ENCODE data around the gene LRRC40.
A peak's percentile ranks its signal among the peaks of the same experiment; 100 is the strongest.

Gene LRRC40

DNA sequence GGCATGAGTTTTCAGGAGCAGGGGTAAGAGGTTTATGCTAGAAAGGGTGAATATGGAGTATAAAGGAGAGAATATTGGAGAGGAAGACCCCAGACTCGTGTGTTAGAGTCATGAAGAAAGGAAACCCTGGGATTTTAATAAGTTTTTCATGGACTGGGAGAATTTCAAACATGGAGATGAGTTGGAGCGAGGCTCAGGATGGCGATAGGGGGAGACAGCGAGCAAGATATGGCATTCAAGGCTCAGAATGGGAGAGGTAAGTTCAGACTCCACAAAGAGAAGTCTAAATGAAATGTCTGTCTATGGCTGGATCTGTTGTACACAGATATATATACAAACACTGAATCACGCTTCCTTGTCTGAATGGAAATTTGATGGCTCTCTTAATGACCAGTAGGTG, 92.5 kb downstream of the LRRC40 start:
- no peak for TF ChIP-seq ZFX (IDR thresholded peaks at IDR 0.05)
- TF ChIP-seq, protein P1, sequence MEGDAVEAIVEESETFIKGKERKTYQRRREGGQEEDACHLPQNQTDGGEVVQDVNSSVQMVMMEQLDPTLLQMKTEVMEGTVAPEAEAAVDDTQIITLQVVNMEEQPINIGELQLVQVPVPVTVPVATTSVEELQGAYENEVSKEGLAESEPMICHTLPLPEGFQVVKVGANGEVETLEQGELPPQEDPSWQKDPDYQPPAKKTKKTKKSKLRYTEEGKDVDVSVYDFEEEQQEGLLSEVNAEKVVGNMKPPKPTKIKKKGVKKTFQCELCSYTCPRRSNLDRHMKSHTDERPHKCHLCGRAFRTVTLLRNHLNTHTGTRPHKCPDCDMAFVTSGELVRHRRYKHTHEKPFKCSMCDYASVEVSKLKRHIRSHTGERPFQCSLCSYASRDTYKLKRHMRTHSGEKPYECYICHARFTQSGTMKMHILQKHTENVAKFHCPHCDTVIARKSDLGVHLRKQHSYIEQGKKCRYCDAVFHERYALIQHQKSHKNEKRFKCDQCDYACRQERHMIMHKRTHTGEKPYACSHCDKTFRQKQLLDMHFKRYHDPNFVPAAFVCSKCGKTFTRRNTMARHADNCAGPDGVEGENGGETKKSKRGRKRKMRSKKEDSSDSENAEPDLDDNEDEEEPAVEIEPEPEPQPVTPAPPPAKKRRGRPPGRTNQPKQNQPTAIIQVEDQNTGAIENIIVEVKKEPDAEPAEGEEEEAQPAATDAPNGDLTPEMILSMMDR (conservative IDR thresholded peaks at IDR 0.05) = peak; percentile 51
- H3K27ac ChIP-seq = no peak overlapping the region

DNA sequence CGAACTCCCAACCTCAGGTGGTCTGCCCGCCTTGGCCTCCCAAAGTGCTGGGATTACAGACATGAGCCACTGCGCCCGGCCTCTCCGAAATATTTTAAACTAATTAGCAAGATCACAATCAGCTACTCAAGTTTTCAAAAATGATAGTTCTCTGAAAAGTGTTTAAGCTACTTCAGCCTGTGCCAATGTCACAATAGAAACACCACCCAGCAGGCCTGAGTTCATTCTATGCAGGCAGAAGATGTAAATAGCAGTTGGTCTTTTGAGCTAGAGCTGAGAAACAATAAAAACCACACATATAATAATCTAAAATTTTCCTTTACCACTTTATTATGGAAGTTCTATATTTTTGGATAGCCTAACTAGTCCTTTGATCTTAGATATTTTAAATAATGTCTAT, 96.1 kb downstream of the LRRC40 start:
- TF ChIP-seq ZFX (IDR thresholded peaks at IDR 0.05) = no peak
- TF ChIP-seq, protein P1 (conservative IDR thresholded peaks at IDR 0.05) = no peak
- H3K27ac ChIP-seq = no peak overlapping the region

DNA sequence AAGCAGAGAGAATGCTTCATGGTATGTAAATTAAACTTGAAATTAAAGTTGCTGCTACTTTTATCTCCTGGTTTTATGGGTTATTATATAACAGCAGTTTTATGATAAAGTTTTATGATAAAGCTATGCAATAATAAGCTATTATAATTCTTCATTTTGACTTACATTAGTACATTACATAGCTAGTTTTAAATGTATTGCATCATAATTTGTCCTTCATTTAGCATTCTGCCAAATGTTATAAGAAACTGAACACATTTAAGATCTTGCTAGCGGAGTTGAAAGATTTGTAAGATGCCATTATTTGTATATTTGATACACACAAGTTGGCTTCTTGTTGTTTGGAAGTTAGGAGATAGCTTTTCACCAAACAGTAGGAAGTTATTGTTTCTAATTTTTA, 101.6 kb downstream of the LRRC40 start:
- no peak for TF ChIP-seq ZFX (IDR thresholded peaks at IDR 0.05)
- TF ChIP-seq, protein P1 (conservative IDR thresholded peaks at IDR 0.05) = no peak

DNA sequence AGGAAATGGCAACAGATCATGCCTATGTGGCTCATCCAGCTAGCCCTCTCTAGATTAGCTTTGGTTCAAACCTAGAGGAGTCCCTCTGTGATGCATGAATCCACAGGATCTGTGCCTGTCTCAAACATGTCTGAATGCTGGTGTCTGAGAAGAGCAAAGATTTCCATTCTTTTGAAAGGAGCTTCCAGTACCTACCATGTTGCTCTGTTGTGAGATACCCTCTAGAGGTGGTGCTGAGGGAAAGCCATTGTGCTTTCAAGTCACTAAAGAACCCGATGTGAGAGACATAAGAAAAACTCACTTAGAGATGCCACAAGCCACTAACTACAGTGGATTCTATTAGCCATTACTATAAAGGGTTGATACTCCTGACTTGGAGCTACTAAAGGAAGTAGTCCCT, 103.6 kb downstream of the LRRC40 start:
- TF ChIP-seq ZFX (IDR thresholded peaks at IDR 0.05) = no peak
- TF ChIP-seq, protein P1 (conservative IDR thresholded peaks at IDR 0.05) = no peak
- no peak overlapping the region for H3K27ac ChIP-seq

More for the DNA sequence above, 101.6 kb downstream of the LRRC40 start:
- no peak overlapping the region for H3K27ac ChIP-seq

DNA sequence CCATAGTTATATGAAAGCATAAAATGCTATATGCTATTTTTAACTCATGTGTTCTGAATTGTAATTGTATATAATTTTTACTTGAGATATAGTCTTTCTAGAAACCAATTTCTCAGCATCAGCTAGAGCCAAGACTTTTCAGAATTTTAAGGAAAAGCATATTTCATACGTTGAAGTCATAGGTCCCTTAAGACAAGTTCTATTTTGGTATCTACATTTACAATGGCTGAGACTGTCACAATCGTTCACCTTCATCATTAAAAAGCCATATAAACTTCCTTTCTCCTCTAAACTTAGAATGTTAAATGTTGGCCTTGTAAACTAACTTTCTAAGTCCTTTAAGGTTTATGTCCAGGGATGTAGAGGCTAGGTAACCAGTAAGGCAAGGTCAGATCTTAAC, 104.1 kb downstream of the LRRC40 start:
- H3K27ac ChIP-seq = no peak overlapping the region
- TF ChIP-seq, protein P1 (conservative IDR thresholded peaks at IDR 0.05) = no peak
- TF ChIP-seq ZFX (IDR thresholded peaks at IDR 0.05) = no peak
